Activated CD4-positive, alpha-beta memory T cell treated with anti-CD3 and anti-CD28 coated beads, Interleukin-2, amount 10 ng/mL, durations not matched to agents 7 days and 5 days (primary cell): Measurements from ENCODE around the gene MAD1L1. TPM values are rescaled to one million over a fixed set of nuclear protein-coding genes. Genes with fewer than 3 reads are reported as not detected.

ENCODE experiments used
- CTCF ChIA-PET: fragments of 350-600 bp; sonication (Branson Sonifier 250); formaldehyde crosslinking; loops from one replicate; lab custom pipeline; 2021; ENCODE audit warnings: antibody characterized with exemption, inconsistent platforms; lab: Charles Lee
- POLR2A ChIA-PET: fragments of 350-600 bp; sonication (Branson Sonifier 250); formaldehyde crosslinking; loops from one replicate; lab custom pipeline; 2021; ENCODE audit warnings: antibody characterized with exemption; lab: Charles Lee
- DNase-seq: peaks from one replicate; pipeline ENCODE4 v3.0.0-alpha.2; 2020
- H3K27ac Mint-ChIP-seq: one replicate; pipeline ENCODE4 v1.8.0; 2021; ENCODE audit warnings: mild to moderate bottlenecking, mixed read lengths
- H3K27me3 Mint-ChIP-seq: one replicate; pipeline ENCODE4 v1.8.0; 2021; ENCODE audit warnings: mixed read lengths
- H3K36me3 Mint-ChIP-seq: one replicate; pipeline ENCODE4 v1.8.0; 2021; ENCODE audit warnings: low read depth, mixed read lengths
- H3K4me1 Mint-ChIP-seq: one replicate; pipeline ENCODE4 v1.8.0; 2021; ENCODE audit warnings: mixed read lengths
- H3K4me3 Mint-ChIP-seq: one replicate; pipeline ENCODE4 v1.8.0; 2021; ENCODE audit warnings: mild to moderate bottlenecking, mixed read lengths
- H3K9me3 Mint-ChIP-seq: one replicate; pipeline ENCODE4 v1.8.0; 2021; ENCODE audit warnings: mixed read lengths
- total RNA-seq, 2 experiments: library from RNA; stranded (reverse); gene quantifications; one replicate each; pipeline ENCODE4 v1.2.3, GENCODE V29; 2021

Gene MAD1L1
- total RNA-seq, 2 experiments from 2014 or later, result 120 to 136 TPM

DNA sequence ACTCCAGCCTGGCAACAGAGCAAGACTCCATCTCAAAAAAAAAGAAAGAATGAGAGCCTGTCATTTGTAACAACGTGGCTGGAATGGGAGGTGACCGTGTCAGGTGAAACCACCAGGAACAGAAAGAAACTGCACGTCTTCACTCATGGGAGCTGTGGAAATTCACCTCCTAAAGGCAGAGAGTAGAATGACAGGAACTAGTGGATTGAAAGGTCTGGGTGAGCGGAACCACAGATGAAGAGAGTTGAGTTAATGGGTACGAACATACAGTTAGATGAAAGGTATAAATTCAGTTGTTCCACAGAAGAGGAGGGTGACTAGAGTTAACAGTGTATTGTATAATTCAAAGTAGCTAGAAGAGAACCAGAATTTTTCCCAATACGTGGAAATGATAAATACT is 78.6 kb downstream of the MAD1L1 start:
- CTCF ChIA-PET, result no interaction called here
- Mint-ChIP-seq H3K4me1 (no peaks in the 10 kb centered on the region), H3K4me3 (no peak overlapping the region), H3K27me3 (no peaks in the 10 kb centered on the region), H3K27ac (no peak overlapping the region), H3K36me3 (no peaks in the 10 kb centered on the region), H3K9me3 (no peaks in the 10 kb centered on the region)
- POLR2A ChIA-PET, result no interaction called here
- no peak for DNase-seq

DNA sequence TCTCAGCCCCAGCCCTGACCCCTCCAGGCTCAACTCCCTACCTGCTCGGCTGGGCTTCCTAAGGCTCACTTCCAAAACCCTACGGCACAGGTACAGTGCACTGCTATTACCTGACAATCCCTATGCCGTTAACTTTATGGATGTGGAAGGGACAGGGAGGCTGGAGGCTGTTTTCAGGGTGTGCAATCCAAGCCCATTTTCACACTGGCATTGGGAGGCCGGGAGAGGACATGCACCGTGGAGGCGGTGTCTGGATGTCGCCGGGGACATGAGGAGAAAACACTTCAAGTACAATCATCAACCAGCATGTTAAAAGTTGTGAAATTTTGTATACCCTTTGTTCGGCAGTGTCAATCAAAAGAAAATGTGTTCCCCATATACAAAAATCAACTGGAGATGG is 80.1 kb downstream of the MAD1L1 start:
- H3K4me3 Mint-ChIP-seq, result no peak overlapping the region
- CTCF ChIA-PET, result no interaction called here
- no peaks in the 10 kb centered on the region for H3K36me3 Mint-ChIP-seq
- POLR2A ChIA-PET, result no interaction called here
- no peak overlapping the region for H3K27ac Mint-ChIP-seq
- DNase-seq, result no peak
- no peaks in the 10 kb centered on the region for H3K27me3 Mint-ChIP-seq
- no peaks in the 10 kb centered on the region for H3K4me1 Mint-ChIP-seq
- H3K9me3 Mint-ChIP-seq, result no peaks in the 10 kb centered on the region

DNA sequence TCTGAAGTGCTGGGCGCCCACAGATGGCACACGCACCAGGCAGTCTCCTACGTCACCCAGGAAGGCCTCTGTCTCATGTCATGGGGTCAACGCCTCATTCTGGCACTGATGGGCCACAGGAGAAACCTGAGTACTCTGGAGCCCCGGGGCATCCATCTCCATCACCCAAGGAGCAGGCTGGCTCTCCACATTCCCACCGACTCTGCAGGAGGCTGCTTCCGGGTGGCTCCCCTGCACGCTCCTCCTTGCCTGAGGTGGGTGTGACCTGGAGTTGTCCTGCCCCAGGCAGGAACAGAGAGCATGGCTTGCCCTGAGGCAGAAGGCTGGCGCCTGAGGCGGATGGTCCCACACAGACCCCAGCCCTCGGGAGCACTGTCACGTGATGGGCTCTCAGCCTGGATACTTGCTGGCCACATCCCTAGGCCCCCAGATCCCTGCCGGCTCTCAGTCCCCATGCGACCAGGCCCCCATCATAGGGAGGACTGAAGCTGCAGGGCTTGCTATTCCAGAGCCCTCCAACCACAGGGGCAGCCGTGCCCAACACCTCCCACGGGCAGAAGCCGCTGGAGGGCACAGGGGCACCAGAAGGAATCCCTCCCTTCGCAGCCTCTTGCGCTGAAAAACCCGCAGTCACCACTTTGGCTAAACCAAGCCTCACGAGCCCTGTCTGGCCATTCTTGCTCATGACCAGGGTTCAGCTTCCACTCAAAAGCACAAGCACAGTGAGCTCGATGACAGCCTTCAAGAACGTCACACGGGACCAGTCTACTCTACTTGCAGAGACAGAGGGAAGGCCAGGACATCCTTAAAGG is 80.7 kb downstream of the MAD1L1 start:
- Mint-ChIP-seq H3K9me3 (no peaks in the 10 kb centered on the region), H3K4me3 (no peak overlapping the region), H3K27me3 (no peaks in the 10 kb centered on the region), H3K27ac (no peak overlapping the region), H3K4me1 (no peaks in the 10 kb centered on the region), H3K36me3 (no peaks in the 10 kb centered on the region)
- CTCF ChIA-PET, result no interaction called here
- POLR2A ChIA-PET, result no interaction called here
- DNase-seq, result no peak

DNA sequence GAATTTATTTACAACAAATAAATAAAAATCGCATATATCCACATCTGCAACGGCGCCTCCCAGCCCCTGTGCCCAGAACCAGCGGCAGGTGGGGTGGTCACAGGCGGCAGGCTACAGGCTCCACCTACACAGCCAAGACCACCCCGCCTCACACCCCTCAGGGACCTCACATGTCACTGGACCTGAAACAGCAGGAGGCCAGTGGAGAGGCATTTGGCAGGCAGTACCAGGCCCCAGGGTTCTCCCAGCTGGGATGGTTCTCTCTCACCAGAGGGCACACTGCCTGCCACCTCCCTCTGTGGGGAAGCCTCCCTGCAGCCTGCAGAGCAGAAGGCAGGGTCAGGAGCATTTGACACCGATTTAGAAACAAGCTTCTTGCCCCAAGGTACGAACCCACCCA is 81.5 kb downstream of the MAD1L1 start:
- H3K36me3 Mint-ChIP-seq, result no peaks in the 10 kb centered on the region
- no peak overlapping the region for H3K4me3 Mint-ChIP-seq
- DNase-seq, result no peak
- H3K4me1 Mint-ChIP-seq, result no peaks in the 10 kb centered on the region
- ChIA-PET POLR2A (no interaction called here), CTCF (no interaction called here)
- H3K27ac Mint-ChIP-seq, result no peak overlapping the region
- H3K9me3 Mint-ChIP-seq, result no peaks in the 10 kb centered on the region
- H3K27me3 Mint-ChIP-seq, result no peaks in the 10 kb centered on the region

DNA sequence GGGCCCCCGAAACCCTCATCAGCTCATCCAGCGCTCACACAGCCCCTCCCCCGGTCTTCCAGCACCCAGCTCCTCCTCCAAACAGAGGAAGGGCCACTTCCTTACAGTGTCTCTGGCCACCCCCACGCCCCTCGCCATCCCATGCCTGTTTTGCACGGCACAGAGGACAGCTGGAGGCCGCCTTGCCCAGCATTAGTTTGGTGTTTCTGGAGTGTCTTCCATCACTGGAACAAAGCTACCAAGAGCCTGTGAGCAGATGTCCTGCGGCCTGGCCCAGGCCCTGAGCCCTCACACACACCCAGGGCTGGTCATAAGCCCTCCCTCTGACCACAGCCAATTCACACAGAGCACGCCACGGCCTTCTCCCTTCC is 82.3 kb downstream of the MAD1L1 start:
- Mint-ChIP-seq H3K36me3 (no peaks in the 10 kb centered on the region), H3K4me3 (no peak overlapping the region), H3K27ac (no peak overlapping the region), H3K9me3 (no peaks in the 10 kb centered on the region), H3K27me3 (no peaks in the 10 kb centered on the region), H3K4me1 (no peaks in the 10 kb centered on the region)
- POLR2A ChIA-PET, result no interaction called here
- DNase-seq, result no peak
- CTCF ChIA-PET, result no interaction called here

DNA sequence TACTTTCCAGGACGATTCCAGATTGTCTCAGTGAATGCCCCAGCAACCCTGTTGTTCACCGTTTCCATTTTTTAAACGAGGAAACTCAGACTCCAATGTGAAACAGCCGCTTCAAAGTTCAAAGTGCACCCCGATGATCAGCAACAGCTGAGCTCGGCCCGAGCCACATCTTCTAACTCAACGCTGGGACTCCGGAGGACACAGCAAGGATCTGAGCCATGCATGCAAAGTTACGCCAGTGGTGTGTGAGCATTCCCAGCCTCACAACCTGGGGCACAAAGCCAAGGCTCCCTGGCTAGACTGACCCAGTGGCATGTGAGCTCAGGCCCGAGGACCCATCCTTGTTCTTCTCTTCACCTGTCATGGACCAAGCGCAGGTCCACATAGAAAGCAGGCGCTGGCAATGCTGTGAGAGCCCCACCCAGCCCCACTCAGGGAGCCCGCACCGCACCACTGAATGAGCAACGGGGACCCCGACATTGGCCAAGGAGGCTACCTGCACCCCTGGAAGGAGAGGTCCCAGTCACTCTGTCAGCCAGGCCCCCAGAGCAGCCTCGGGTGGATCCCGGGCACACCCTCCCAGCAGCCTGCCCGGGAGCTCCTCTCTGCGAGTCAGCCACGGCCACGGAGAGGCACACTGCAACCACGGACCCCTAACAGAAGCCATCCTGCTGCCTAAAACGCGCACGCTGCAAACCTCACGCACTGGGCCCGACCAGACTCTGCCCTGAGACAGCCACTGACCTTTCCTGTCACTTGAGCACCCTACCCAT is 82.9 kb downstream of the MAD1L1 start:
- no peaks in the 10 kb centered on the region for H3K4me1 Mint-ChIP-seq
- H3K9me3 Mint-ChIP-seq, result no peaks in the 10 kb centered on the region
- no peak overlapping the region for H3K4me3 Mint-ChIP-seq
- H3K36me3 Mint-ChIP-seq, result no peaks in the 10 kb centered on the region
- ChIA-PET POLR2A (no interaction called here), CTCF (no interaction called here)
- DNase-seq, result no peak
- H3K27ac Mint-ChIP-seq, result no peak overlapping the region
- H3K27me3 Mint-ChIP-seq, result no peaks in the 10 kb centered on the region

DNA sequence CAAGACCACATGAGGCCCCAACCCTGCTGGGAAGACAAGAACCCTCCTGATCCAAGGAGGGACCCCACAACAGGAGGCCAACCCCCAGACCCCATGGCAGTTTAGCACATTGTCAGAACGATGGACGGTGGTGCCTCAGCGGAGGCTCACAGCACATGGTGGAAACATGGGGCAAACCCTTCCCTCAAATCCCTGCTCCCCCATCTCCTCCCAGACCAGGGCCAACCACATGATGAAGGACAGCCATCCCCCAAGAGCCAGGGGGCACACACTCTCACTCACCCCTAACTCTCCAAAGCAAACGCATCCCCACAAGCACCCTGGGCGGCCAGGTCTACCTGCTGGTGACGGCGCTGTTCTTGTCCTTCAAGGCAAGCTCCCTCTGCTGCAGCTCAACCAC is 83.9 kb downstream of the MAD1L1 start:
- ChIA-PET POLR2A (no interaction called here), CTCF (no interaction called here)
- H3K4me1 Mint-ChIP-seq, result no peaks in the 10 kb centered on the region
- no peak overlapping the region for H3K4me3 Mint-ChIP-seq
- no peaks in the 10 kb centered on the region for H3K27me3 Mint-ChIP-seq
- no peak for DNase-seq
- no peak overlapping the region for H3K27ac Mint-ChIP-seq
- H3K9me3 Mint-ChIP-seq, result no peaks in the 10 kb centered on the region
- H3K36me3 Mint-ChIP-seq, result no peaks in the 10 kb centered on the region

DNA sequence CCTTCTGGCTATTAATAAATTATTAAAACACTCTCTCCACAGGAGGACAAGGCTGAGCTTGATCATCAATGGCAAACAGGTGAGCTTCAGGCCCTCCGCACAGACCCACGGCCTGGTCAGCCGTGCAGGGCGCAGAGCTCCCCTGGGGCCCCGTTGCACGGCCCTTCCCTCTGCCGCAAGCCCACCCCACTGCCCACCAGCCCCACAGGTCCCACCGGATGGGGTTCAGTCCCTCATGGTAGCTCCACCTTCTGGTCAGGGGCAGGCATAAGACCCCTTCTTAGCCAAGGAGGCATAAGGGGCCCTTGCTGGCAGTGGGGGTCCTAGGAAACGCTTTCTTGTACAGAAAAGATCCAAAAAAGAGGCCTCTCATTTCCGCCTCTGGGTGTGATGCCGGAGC is 84.6 kb downstream of the MAD1L1 start:
- Mint-ChIP-seq H3K27me3 (no peaks in the 10 kb centered on the region), H3K9me3 (no peaks in the 10 kb centered on the region), H3K4me3 (no peak overlapping the region), H3K27ac (no peak overlapping the region), H3K36me3 (no peaks in the 10 kb centered on the region), H3K4me1 (no peaks in the 10 kb centered on the region)
- DNase-seq, result no peak
- ChIA-PET CTCF (no interaction called here), POLR2A (no interaction called here)

DNA sequence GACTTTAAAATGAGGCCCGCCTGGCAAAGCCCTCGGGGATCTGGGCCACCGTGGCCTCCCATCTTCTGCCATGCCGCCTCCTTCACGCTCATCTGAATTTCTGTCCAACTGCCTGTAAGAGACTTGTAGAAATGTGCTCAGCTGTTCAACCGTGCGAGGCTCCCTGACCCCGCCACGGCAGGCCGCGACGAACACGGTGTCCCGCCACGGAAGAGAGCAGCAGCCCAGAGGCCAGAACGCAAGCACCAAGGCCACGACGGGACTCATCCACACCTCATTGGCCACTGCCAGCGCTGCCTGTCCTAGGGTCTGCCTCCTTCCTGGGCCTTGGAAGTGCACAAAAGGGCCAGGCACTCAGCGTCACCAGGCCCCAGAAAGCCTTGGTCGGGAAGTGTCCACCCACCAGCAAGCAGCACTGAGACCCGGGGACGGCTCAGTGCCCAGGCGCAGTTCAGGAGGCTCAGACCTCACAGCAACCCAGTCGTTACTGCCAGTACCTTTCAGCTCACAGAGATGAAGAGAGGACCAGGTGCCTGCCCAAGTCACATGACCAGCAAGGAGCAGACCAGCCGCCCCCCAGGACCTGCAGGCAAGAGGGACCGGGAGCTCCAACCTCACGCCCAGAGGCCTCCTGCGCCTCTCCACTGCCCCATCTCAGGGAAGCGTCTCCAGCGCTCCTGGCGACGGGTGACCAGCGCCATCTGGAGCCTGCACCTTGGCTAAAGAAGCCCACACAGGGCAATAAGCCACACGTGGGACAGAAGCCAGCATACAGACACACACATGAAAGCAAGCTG is 85.9 kb downstream of the MAD1L1 start:
- CTCF ChIA-PET, result no interaction called here
- DNase-seq, result no peak
- Mint-ChIP-seq H3K36me3 (no peaks in the 10 kb centered on the region), H3K4me3 (no peak overlapping the region), H3K4me1 (no peaks in the 10 kb centered on the region), H3K27ac (no peak overlapping the region), H3K27me3 (no peaks in the 10 kb centered on the region), H3K9me3 (no peaks in the 10 kb centered on the region)
- POLR2A ChIA-PET, result no interaction called here

DNA sequence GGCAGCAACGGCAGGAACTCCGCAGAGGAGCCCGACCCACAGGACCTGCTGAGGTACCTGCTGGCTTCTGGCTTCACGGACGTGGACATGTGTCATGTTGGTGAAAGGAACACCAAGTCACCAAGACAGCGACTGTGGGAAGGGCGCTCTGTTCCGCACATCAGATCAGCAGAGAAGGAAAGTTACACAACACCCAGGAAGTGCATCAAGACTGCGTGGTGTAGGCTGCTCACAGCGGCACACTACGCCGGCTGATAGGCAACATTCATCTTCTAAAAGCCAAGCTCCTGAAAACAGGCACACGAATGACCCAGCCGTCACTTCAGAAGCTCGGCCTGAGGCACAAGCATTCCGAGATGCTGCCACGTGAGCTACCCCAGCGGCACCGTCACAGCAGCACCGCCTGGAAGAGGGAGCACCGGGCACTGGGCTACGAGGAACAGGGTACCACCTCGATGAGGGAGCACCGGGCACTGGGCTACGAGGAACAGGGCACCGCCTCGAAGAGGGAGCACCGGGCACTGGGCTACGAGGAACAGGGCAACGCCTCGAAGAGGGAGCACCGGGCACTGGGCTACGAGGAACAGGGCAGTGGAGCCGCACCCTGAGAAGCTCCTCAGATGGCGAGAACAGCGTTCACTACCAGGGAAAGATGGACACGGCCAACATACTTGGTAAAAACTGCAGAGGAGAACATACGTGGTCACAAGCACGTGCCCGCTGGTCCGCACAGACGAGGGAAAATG is 86.7 kb downstream of the MAD1L1 start:
- Mint-ChIP-seq H3K4me3 (no peak overlapping the region), H3K36me3 (no peaks in the 10 kb centered on the region), H3K27ac (no peak overlapping the region), H3K9me3 (no peaks in the 10 kb centered on the region), H3K27me3 (no peaks in the 10 kb centered on the region), H3K4me1 (no peaks in the 10 kb centered on the region)
- ChIA-PET CTCF (no interaction called here), POLR2A (no interaction called here)
- no peak for DNase-seq

DNA sequence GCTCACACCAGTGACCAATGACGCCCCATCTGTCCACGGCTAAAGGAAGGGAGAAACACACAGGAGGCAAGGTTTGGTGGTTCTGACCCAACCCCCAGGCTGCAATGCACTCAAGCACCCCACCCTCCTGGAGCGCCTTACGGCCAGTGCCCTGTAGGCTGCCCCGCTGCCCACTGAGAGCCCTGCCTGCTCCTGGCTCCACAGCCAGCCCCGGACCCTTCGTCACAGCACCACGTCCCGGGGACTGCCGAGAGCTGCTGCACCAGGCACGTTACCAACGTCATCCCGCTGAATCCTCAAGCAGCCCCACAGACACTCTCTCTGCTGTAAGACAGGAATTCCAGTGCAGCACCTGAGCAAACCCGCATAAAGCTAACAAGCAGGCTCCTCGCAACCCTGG is 87.8 kb downstream of the MAD1L1 start:
- Mint-ChIP-seq H3K4me3 (no peak overlapping the region), H3K27ac (no peak overlapping the region), H3K36me3 (no peaks in the 10 kb centered on the region), H3K9me3 (no peaks in the 10 kb centered on the region), H3K4me1 (no peaks in the 10 kb centered on the region), H3K27me3 (no peaks in the 10 kb centered on the region)
- no peak for DNase-seq
- POLR2A ChIA-PET, result no interaction called here
- CTCF ChIA-PET, result no interaction called here

DNA sequence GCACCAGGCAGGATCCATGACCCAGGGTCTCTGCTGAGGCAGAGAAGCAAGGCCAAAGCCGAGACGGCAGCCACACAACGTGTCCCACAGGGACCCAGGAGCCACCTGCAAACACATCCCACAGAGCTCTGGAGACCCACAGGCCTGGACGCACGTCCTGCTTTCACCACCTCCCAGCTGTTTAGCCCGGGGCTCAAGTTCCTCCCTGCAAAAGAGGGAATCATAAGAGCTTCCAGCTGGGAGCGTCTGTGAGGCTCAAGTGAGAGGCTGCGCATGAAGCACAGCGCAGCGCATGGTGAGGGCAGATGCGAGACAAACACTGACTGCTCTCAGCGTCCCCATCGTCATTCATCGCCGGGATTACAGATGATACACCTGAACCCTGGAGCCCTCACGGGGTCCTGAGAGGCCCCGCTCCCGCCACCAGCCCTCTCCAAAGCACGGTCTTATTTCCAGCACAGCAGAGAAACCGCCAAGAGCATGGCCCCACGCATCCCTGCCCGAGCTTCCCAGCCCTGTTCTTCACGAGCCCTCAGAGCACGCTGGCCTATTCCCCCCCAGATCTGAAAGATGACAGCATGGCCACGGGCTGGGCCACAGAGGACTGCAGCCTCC is 88.7 kb downstream of the MAD1L1 start:
- H3K4me1 Mint-ChIP-seq, result no peaks in the 10 kb centered on the region
- no peak overlapping the region for H3K27ac Mint-ChIP-seq
- no peak for DNase-seq
- no peak overlapping the region for H3K4me3 Mint-ChIP-seq
- ChIA-PET CTCF (no interaction called here), POLR2A (no interaction called here)
- no peaks in the 10 kb centered on the region for H3K9me3 Mint-ChIP-seq
- no peaks in the 10 kb centered on the region for H3K27me3 Mint-ChIP-seq
- H3K36me3 Mint-ChIP-seq, result no peaks in the 10 kb centered on the region
